Measurements from ENCODE around the gene BRMS1L.

GRCh38 chr14:35890308-35890707 lies 64.2 kb downstream of the BRMS1L start:
- TF ChIP-seq, protein P1, sequence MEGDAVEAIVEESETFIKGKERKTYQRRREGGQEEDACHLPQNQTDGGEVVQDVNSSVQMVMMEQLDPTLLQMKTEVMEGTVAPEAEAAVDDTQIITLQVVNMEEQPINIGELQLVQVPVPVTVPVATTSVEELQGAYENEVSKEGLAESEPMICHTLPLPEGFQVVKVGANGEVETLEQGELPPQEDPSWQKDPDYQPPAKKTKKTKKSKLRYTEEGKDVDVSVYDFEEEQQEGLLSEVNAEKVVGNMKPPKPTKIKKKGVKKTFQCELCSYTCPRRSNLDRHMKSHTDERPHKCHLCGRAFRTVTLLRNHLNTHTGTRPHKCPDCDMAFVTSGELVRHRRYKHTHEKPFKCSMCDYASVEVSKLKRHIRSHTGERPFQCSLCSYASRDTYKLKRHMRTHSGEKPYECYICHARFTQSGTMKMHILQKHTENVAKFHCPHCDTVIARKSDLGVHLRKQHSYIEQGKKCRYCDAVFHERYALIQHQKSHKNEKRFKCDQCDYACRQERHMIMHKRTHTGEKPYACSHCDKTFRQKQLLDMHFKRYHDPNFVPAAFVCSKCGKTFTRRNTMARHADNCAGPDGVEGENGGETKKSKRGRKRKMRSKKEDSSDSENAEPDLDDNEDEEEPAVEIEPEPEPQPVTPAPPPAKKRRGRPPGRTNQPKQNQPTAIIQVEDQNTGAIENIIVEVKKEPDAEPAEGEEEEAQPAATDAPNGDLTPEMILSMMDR (IDR thresholded peaks at IDR 0.05): no peak
- TF ChIP-seq POLR2A (IDR thresholded peaks at IDR 0.05): no peak

Measured in adrenal gland (tissue), 5 donors.